Effector memory CD4-positive, alpha-beta T cell (primary cell): ENCODE measurements around the gene FLNB.

Experiments
- DNase-seq, 3 donors: peaks; one replicate each; pipeline ENCODE4 v3.0.0-alpha.2; 2020
- H3K27ac ChIP-seq: 2 replicates; pipeline ENCODE4 v1.7.0; 2013; ENCODE audit warnings: mild to moderate bottlenecking, low read length, moderate library complexity; ENCODE audit not compliant: insufficient read depth, poor library complexity, severe bottlenecking
- H3K27me3 ChIP-seq: replicated peaks from 2 replicates; pipeline ENCODE4 v1.7.0; 2013; ENCODE audit warnings: mild to moderate bottlenecking, low read length; ENCODE audit not compliant: insufficient read depth, control insufficient read depth, poor library complexity, severe bottlenecking
- H3K36me3 ChIP-seq: 2 replicates; pipeline ENCODE4 v1.7.0; 2013; ENCODE audit warnings: mild to moderate bottlenecking, low read length, moderate library complexity; ENCODE audit not compliant: control insufficient read depth, insufficient read depth
- H3K4me1 ChIP-seq: 2 replicates; pipeline ENCODE4 v1.7.0; 2013; ENCODE audit warnings: low read length, mild to moderate bottlenecking; ENCODE audit not compliant: control insufficient read depth, insufficient read depth, poor library complexity, severe bottlenecking
- H3K4me3 ChIP-seq: 2 replicates; pipeline ENCODE4 v1.7.0; 2013; ENCODE audit warnings: low read length, low read depth, mild to moderate bottlenecking; ENCODE audit not compliant: insufficient read depth, poor library complexity, severe bottlenecking
- H3K9me3 ChIP-seq: 2 replicates; pipeline ENCODE4 v1.7.0; 2013; ENCODE audit warnings: mild to moderate bottlenecking, low read length, moderate library complexity; ENCODE audit not compliant: control insufficient read depth

FLNB gene

DNA sequence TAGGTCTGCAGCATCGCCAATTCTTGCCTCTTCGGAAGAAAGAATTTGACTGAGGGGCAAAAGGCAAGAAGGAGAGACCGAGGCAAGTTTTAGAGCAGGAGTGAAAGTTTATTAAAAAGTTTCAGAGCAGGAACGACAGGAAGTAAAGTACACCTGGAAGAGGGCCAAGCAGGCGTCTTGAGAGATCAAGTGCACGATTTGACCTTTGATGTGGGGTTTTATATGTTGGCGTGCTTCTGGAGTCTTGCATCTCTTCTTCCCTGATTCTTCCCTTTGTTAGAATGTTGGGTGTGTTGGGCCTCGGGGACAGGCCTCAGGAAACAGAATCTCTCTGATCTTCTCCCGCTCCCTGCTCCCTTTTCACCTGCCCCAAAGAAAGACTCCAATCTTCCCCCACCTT lies 40.6 kb upstream of the FLNB start:
- no peak overlapping the region for H3K27ac ChIP-seq
- no peak overlapping the region for H3K4me3 ChIP-seq
- H3K27me3 ChIP-seq: no peaks in the 10 kb centered on the region
- no peak for DNase-seq
- H3K9me3 ChIP-seq: no peaks in the 10 kb centered on the region
- H3K4me1 ChIP-seq: no peaks in the 10 kb centered on the region
- no peaks in the 10 kb centered on the region for H3K36me3 ChIP-seq

DNA sequence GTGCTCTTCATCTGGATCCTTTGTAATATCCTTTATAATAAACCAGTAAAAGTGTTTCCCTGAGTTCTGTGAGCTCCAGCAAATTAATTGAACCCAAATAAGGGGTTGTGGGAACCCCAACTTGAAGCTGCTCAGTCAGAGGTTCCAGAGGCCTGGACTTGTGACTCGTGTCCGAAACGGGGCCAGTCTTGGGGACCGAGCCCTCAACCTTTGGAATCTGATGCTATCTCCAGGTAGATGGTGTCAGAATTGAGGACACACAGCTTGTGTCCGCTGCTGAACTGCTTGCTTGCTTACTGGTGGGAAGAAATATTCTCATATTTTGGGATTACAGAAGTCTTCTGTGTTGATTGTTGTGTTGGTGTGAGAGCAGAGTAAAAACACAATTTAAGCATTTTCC lies 39.7 kb upstream of the FLNB start:
- no peaks in the 10 kb centered on the region for H3K9me3 ChIP-seq
- H3K4me3 ChIP-seq: no peak overlapping the region
- H3K36me3 ChIP-seq: no peaks in the 10 kb centered on the region
- H3K4me1 ChIP-seq: no peaks in the 10 kb centered on the region
- DNase-seq: no peak
- no peak overlapping the region for H3K27ac ChIP-seq
- H3K27me3 ChIP-seq: no peaks in the 10 kb centered on the region

DNA sequence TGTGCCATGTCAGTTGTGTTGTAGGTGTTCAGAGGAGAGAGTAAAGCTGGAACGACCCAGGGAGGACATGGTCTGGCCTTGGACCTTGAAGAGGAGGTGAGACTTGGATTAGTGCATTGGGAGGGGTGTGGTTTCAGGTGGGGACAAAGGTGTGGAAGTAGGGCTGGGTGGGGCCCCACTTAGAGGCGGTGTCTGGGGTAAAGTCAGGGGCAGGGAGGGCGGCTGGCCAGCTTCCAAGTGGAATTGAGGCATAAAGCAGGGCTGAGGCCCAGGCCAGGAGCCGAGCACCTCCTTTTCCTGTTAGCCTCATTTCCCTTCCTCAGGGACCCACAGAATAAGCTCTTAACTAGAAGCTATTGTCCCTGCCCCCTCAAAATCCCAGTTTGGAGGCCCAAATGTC lies 36.2 kb upstream of the FLNB start:
- H3K4me1 ChIP-seq: no peaks in the 10 kb centered on the region

DNA sequence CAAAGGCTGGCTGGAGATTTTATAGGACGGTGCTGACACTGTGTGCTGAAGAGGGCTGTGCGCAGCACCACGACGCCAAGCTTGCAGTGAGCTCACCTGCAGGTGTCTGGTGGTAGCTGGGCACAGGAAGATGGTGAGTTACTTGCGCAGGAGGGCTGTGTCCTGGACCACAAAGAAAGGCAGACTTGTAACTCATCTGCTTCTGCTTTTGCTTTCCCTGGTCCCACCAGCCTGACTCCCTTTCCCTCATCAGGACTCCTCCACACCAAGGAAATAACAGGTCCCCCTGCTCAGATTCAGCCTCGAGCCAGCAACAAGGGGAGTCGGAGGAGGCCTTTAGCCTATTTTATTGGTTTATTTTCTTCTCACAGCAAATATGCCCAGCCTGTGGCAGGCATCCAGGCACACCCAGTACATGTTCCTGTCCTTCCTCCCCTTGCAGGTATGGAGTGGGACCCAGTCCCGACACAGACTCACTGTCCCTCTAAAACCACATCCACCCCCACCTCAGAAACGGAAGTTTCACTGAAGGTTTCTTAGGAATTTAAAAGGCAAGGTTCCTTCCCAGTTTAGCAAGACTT lies 35.6 kb upstream of the FLNB start:
- H3K4me3 ChIP-seq: no peak overlapping the region
- H3K4me1 ChIP-seq: no peaks in the 10 kb centered on the region

More for the DNA sequence above, 36.2 kb upstream of the FLNB start:
- H3K36me3 ChIP-seq: no peaks in the 10 kb centered on the region
- DNase-seq: no peak
- H3K27me3 ChIP-seq: no peaks in the 10 kb centered on the region
- H3K4me3 ChIP-seq: no peak overlapping the region
- H3K9me3 ChIP-seq: no peaks in the 10 kb centered on the region
- no peak overlapping the region for H3K27ac ChIP-seq

DNA sequence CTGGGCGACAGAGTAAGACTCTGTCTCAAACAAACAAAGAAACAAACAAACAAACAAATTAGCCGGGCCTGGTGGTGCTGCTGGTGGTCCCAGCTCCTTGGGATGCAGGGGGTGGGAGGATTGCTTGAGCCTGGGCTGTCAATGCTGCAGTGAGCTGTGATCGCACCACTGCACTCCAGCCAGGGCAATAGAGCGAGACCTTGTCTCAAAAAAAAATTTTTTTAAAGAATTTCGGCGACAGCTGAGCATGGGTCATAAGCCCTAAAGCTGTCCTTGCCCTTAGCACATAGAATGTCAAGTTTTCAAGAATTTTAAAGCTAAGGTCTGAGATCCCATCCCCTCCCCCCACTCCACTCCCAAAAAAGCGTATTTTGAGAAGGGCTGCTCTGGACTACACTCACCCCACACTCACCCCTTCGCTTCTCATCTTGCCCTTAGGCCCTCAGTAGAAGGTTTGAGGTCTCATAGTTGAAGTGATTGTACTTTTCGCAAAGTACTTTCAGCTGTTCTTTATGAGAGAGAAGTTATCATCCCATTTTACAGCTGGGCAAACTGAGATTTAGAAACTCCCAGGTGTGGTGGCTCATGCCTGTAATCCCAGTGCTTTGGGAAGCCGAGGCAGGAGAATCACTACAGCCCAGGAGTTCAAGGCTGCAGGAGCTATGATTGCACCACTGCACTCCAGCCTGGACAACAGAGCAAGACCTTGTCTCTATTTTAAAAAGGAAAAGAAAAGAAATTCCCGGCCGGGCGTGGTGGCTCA lies 34.3 kb upstream of the FLNB start:
- H3K27ac ChIP-seq: no peak overlapping the region
- H3K27me3 ChIP-seq: no peaks in the 10 kb centered on the region
- no peaks in the 10 kb centered on the region for H3K9me3 ChIP-seq
- H3K4me1 ChIP-seq: no peaks in the 10 kb centered on the region
- no peak for DNase-seq
- no peaks in the 10 kb centered on the region for H3K36me3 ChIP-seq
- no peak overlapping the region for H3K4me3 ChIP-seq

More for the DNA sequence above, 35.6 kb upstream of the FLNB start:
- Histone ChIP-seq H3K36me3 (no peaks in the 10 kb centered on the region), H3K9me3 (no peaks in the 10 kb centered on the region), H3K27me3 (no peaks in the 10 kb centered on the region), H3K27ac (no peak overlapping the region)
- no peak for DNase-seq

DNA sequence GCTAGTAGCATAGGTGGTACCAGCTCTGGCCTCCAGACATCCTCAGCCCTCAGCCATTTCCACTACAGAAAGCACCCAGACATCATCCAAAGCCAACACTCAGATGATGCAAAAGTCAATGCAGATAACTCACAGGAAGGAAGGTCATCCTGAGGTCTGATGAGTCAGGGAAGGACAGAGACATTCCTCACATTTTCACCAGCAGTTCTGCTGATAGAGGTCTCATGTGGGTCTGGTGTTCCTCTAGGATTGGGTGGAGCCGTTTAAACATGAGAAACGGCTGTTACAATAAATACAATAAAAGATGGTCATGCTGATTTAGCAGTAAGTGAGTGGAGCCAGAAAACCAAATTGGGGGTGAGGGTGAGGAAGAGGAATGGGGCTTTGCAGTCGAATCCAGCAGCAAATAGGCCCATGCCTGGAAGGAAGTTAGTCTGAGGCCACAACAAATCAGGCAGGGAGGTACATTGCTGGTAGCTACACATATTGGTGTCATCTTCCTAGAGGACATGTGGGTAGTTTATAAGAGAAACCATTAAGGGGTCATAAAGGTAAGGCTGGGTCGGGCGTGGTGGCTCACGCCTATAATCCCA lies 33.3 kb upstream of the FLNB start:
- no peaks in the 10 kb centered on the region for H3K9me3 ChIP-seq
- no peak overlapping the region for H3K27ac ChIP-seq
- H3K4me1 ChIP-seq: no peaks in the 10 kb centered on the region
- H3K4me3 ChIP-seq: no peak overlapping the region
- no peaks in the 10 kb centered on the region for H3K36me3 ChIP-seq
- no peaks in the 10 kb centered on the region for H3K27me3 ChIP-seq
- no peak for DNase-seq

DNA sequence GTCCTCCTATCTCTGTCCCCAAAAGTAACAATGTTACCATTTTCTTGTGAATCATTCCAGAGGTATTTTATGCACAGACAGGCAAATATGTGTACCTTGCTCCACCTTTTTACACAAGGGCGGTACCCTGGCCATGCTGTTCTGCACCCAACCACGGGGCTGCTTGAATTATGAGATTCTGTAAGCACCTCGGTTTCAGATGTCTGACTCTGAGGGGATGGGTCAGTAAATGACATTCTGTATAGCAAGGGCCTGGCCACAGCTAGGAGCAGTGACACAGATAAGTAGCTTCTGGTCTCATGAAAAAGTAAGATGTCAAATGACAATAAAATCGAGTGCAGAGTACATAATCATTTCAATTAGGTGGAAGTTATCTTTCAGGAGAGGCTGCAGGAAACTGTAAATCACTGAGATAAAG lies 30.4 kb upstream of the FLNB start:
- Histone ChIP-seq H3K36me3 (no peaks in the 10 kb centered on the region), H3K4me1 (no peaks in the 10 kb centered on the region), H3K27me3 (no peaks in the 10 kb centered on the region), H3K4me3 (no peak overlapping the region), H3K27ac (no peak overlapping the region), H3K9me3 (no peaks in the 10 kb centered on the region)
- DNase-seq: no peak

DNA sequence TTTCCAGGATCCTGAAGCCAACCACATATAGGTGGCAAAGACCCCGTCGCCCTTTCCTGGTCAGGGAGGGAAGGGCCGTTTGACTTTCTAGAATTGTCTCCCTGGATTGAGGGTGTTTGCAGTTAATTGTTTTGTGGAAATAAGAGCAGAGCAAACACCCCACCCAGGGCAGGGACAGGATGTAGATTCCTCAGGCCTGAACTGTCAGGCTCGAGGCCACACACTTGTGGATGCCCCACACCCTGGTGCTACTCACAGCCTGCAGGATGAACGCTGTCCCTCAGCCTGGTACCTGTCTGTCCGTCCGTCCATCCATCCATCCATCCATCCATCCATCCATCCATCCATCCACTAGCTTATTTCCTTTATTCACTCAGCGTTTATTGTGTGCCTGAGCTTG lies 29.9 kb upstream of the FLNB start:
- no peaks in the 10 kb centered on the region for H3K9me3 ChIP-seq
- no peak for DNase-seq
- no peaks in the 10 kb centered on the region for H3K27me3 ChIP-seq
- H3K27ac ChIP-seq: no peak overlapping the region
- H3K36me3 ChIP-seq: no peaks in the 10 kb centered on the region
- H3K4me1 ChIP-seq: peaks cover under 1% of the 10 kb centered on the region
- H3K4me3 ChIP-seq: no peak overlapping the region

DNA sequence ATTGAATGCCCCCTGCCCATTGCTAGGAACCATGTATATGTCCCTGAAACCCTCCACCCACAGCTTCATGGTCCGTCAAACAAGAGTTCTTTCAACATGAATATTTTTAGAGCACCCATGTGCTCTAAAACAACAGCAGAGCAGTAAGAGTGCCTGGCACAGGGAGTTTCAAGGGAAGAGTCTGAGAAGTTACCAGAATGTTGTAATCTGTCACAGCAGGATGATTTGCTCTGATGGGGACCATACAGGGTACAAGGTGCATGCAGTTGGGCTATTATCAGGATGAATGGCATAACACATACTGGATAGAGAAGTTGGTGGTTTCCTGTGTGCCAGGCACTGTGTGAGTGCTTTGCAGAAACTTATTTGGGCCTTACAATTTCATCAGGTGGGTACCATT lies 27.8 kb upstream of the FLNB start:
- H3K9me3 ChIP-seq: no peaks in the 10 kb centered on the region
- H3K36me3 ChIP-seq: no peaks in the 10 kb centered on the region
- no peak overlapping the region for H3K27ac ChIP-seq
- no peak overlapping the region for H3K4me3 ChIP-seq
- peaks cover 10% of the 10 kb centered on the region for H3K4me1 ChIP-seq
- H3K27me3 ChIP-seq: no peaks in the 10 kb centered on the region
- DNase-seq: no peak

DNA sequence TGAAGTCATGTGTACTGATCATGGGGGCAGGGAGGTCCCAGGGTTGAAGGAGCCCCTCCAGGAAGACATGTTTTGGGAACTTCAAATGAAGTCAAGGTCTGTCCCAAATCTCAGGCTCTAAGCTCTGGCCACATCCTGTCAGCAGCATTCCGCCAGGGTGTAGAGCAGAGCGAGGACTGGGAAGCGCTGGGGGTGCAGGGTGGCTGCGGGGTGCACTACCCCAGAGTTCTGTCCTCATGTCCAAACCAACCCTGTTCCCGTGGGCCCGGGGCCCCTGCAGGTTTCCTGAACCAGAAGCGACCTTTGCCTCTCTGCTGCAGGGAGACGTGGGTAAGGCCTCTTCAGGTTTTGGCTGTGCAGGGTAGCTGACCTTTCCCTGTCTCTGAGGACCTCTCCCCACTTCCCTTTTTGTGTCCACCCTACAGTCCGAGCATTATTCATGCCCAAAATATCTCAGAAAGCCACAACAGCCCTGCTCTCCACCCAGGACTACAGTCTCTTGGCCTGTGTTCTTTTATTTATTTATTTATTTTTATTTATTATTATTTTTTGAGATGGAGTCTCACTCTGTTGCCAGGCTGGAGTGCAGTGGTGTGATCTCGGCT lies 26.6 kb upstream of the FLNB start:
- Histone ChIP-seq H3K4me1 (peaks cover 10% of the 10 kb centered on the region), H3K9me3 (no peaks in the 10 kb centered on the region), H3K27ac (no peak overlapping the region), H3K4me3 (no peak overlapping the region), H3K36me3 (no peaks in the 10 kb centered on the region), H3K27me3 (no peaks in the 10 kb centered on the region)
- DNase-seq: no peak
